Mesothelial cell of epicardium (in vitro differentiated cells): ENCODE results near the gene SLC49A4. TPM values are rescaled to one million over a fixed set of nuclear protein-coding genes. Genes with fewer than 3 reads are reported as not detected.

ENCODE experiments used
- DNase-seq, 2 experiments: peaks; one replicate each; pipeline ENCODE4 v3.0.0; 2021; ENCODE audit warnings: low spot score in 2 of 2; ENCODE audit not compliant: unreplicated experiment in 2 of 2
- H3K27ac Mint-ChIP-seq: 2 replicates; pipeline ENCODE4 v1.8.0; 2021; ENCODE audit warnings: mixed read lengths
- H3K27me3 Mint-ChIP-seq: 2 replicates; pipeline ENCODE4 v1.8.0; 2021; ENCODE audit warnings: low read depth, mixed read lengths
- H3K36me3 Mint-ChIP-seq: 2 replicates; pipeline ENCODE4 v1.8.0; 2021; ENCODE audit warnings: mixed read lengths
- H3K4me1 Mint-ChIP-seq: 2 replicates; pipeline ENCODE4 v1.8.0; 2021; ENCODE audit warnings: mixed read lengths
- H3K4me3 Mint-ChIP-seq: 2 replicates; pipeline ENCODE4 v1.8.0; 2021; ENCODE audit warnings: mild to moderate bottlenecking, moderate library complexity, mixed read lengths
- H3K9me3 Mint-ChIP-seq: 2 replicates; pipeline ENCODE4 v1.8.0; 2021; ENCODE audit warnings: mixed read lengths
- CTCF ChIP-seq: fragments of 200-600 bp; sonication (generic); IDR thresholded peaks from one replicate; pipeline ENCODE4 v1.5.0; 2021; ENCODE audit warnings: antibody characterized with exemption; ENCODE audit not compliant: unreplicated experiment
- total RNA-seq: library from RNA; stranded (reverse); gene quantifications from 3 replicates; pipeline ENCODE4 v1.2.1, GENCODE V29; 2021

SLC49A4 gene
- total RNA-seq, 1 donor from 2014 or later, result 18.1 TPM

- H3K4me1 Mint-ChIP-seq, result no peaks in the 10 kb centered on the region
- no peak overlapping the region for H3K4me3 Mint-ChIP-seq
- H3K36me3 Mint-ChIP-seq, result peaks cover 43% of the 10 kb centered on the region
- H3K27ac Mint-ChIP-seq, result no peak overlapping the region
- H3K9me3 Mint-ChIP-seq, result peaks cover 27% of the 10 kb centered on the region
- no peak for DNase-seq
- TF ChIP-seq CTCF, result no peak
- no peaks in the 10 kb centered on the region for H3K27me3 Mint-ChIP-seq
Observed at GRCh38 chr3:122835590-122835989, 40.7 kb downstream of the SLC49A4 start.

DNA sequence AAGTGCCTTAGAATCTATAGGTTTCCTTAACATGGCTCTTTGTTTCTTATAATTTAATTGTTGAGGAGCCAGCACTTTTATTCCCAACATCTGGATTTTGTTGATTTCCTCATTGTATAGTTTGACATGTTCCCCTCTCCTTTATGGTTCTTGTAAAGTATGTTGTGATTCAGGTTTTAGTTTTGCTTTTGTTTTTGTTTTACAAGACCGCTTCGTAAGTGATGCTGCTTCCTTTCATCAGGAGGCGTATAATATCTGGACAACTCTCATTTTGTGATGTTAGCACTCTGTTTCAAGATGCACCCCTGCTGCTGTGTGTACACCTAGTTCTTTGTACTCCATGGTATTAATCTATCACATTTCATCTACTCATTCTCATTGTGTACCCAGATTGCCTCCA, 48.7 kb downstream of the SLC49A4 start:
- peaks cover 9% of the 10 kb centered on the region for H3K9me3 Mint-ChIP-seq
- H3K36me3 Mint-ChIP-seq, result peaks cover 20% of the 10 kb centered on the region
- no peak for DNase-seq
- no peak overlapping the region for H3K4me3 Mint-ChIP-seq
- no peak for TF ChIP-seq CTCF
- H3K27me3 Mint-ChIP-seq, result no peaks in the 10 kb centered on the region
- no peak overlapping the region for H3K27ac Mint-ChIP-seq
- H3K4me1 Mint-ChIP-seq, result no peaks in the 10 kb centered on the region

DNA sequence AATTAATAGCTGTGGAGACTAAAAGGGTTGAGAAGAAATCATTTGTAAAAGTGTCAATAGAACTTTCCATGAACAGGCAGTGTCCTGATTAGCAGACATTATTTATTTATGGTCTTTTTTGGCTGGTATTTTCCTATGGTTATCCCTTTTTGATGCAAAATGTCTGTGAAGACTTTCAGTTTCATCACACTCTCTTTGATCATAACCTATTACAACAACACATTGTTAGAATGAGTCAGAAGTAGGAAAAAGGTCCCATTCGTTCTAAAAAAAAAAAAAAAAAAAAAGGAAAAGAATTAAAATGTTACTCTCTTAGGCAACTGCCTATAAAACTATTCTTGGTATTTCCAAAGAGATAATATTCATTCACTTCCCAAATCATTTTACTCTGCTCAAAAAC, 62.1 kb downstream of the SLC49A4 start:
- H3K36me3 Mint-ChIP-seq, result peaks cover 13% of the 10 kb centered on the region
- no peaks in the 10 kb centered on the region for H3K9me3 Mint-ChIP-seq
- no peak for DNase-seq
- H3K4me1 Mint-ChIP-seq, result no peaks in the 10 kb centered on the region
- no peak overlapping the region for H3K27ac Mint-ChIP-seq
- no peak for TF ChIP-seq CTCF
- no peak overlapping the region for H3K4me3 Mint-ChIP-seq
- no peaks in the 10 kb centered on the region for H3K27me3 Mint-ChIP-seq

DNA sequence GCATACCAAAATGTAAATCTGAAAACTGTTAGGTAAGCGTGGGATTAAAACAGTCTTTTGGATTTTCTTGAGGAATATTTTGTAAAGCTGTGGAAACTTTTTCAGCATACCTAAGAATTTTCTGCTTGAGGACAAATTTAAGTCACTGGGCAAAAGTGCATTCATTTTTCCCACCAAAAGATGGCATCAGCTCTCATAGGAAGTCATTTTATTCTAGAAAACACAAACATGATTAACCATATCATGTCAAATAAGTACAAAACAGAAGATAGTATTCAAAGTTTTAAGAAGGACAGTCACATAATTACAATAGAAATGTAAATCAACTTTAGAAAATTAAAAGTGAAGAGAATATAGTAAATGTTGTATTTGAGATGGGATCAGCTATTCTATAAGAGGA, 63.5 kb downstream of the SLC49A4 start:
- Mint-ChIP-seq H3K36me3 (peaks cover 7% of the 10 kb centered on the region), H3K27me3 (no peaks in the 10 kb centered on the region), H3K4me3 (no peak overlapping the region), H3K4me1 (peaks cover 2% of the 10 kb centered on the region), H3K27ac (no peak overlapping the region), H3K9me3 (no peaks in the 10 kb centered on the region)
- no peak for DNase-seq
- TF ChIP-seq CTCF, result no peak

GRCh38 chr3:122859021-122859805, 64.3 kb downstream of the SLC49A4 start:
- TF ChIP-seq CTCF, result no peak
- H3K36me3 Mint-ChIP-seq, result peaks cover 7% of the 10 kb centered on the region
- peaks cover 4% of the 10 kb centered on the region for H3K4me1 Mint-ChIP-seq
- no peak for DNase-seq
- no peaks in the 10 kb centered on the region for H3K9me3 Mint-ChIP-seq
- H3K27ac Mint-ChIP-seq, result no peak overlapping the region
- no peaks in the 10 kb centered on the region for H3K27me3 Mint-ChIP-seq
- H3K4me3 Mint-ChIP-seq, result no peak overlapping the region
